GM12801 (cell line): Measurements from ENCODE around the gene NLRP5.

Experiments
- CTCF ChIP-seq: IDR thresholded peaks from one replicate; pipeline ENCODE4 v1.5.1; 2011; ENCODE audit warnings: control low read depth; ENCODE audit not compliant: insufficient read length; ENCODE audit errors: extremely low read depth

NLRP5 gene

GRCh38 chr19:56097306-56097705 lies 110.7 kb downstream of the NLRP5 start:
- TF ChIP-seq CTCF = no peak

- TF ChIP-seq CTCF = no peak
These were observed 111.2 kb downstream of the NLRP5 start for GRCh38 chr19:56097776-56098175.

- no peak for TF ChIP-seq CTCF
These were observed 112.4 kb downstream of the NLRP5 start for GRCh38 chr19:56098731-56099568.

- no peak for TF ChIP-seq CTCF
These were observed 113.3 kb downstream of the NLRP5 start for GRCh38 chr19:56099638-56100539.

- TF ChIP-seq CTCF = no peak
These were observed 114.5 kb downstream of the NLRP5 start for GRCh38 chr19:56101095-56101494.

- TF ChIP-seq CTCF = no peak
These were observed 115.4 kb downstream of the NLRP5 start for GRCh38 chr19:56101746-56102535.

- no peak for TF ChIP-seq CTCF
These were observed 116.5 kb downstream of the NLRP5 start for GRCh38 chr19:56103027-56103614.
